Dedifferentiated amniotic fluid mesenchymal stem cell (primary cell): ENCODE measurements around the gene USP22.
A peak's percentile ranks its signal among the peaks of the same experiment; 100 is the strongest.

Experiments
- DNase-seq: peaks from one replicate; pipeline ENCODE4 v3.0.0-alpha.2; 2016; ENCODE audit errors: extremely low spot score

USP22 gene

GRCh38 chr17:21046216-21046615 is 3.4 kb upstream of the USP22 start:
- DNase-seq: no peak

GRCh38 chr17:21044971-21045370 is 2.2 kb upstream of the USP22 start:
- DNase-seq: no peak

GRCh38 chr17:21043296-21044232 is 753 bp upstream of the USP22 start:
- DNase-seq: peak; percentile 99

GRCh38 chr17:21041741-21042457 is 912 bp downstream of the USP22 start:
- DNase-seq: peak; percentile 31

GRCh38 chr17:21039839-21040575 is 2.8 kb downstream of the USP22 start:
- no peak for DNase-seq

GRCh38 chr17:21037117-21037803 is 5.6 kb downstream of the USP22 start:
- DNase-seq: no peak

- DNase-seq: no peak
Measured at GRCh38 chr17:21036361-21036881, 6.4 kb downstream of the USP22 start.

GRCh38 chr17:21035406-21035805 is 7.4 kb downstream of the USP22 start:
- DNase-seq: no peak

- no peak for DNase-seq
Measured at GRCh38 chr17:21034340-21035235, 8.2 kb downstream of the USP22 start.

GRCh38 chr17:21033350-21033749 is 9.5 kb downstream of the USP22 start:
- DNase-seq: no peak

- DNase-seq: no peak
Measured at GRCh38 chr17:21031756-21032396, 10.9 kb downstream of the USP22 start.

- no peak for DNase-seq
Measured at GRCh38 chr17:21030375-21030774, 12.4 kb downstream of the USP22 start.

- DNase-seq: no peak
Measured at GRCh38 chr17:21029515-21029914, 13.3 kb downstream of the USP22 start.

- DNase-seq: no peak
Measured at GRCh38 chr17:21029036-21029435, 13.8 kb downstream of the USP22 start.

GRCh38 chr17:21028192-21028591 is 14.6 kb downstream of the USP22 start:
- DNase-seq: no peak

- DNase-seq: no peak
Measured at GRCh38 chr17:21027031-21027430, 15.8 kb downstream of the USP22 start.

- no peak for DNase-seq
Measured at GRCh38 chr17:21025451-21025850, 17.4 kb downstream of the USP22 start.

- no peak for DNase-seq
Measured at GRCh38 chr17:21024024-21024423, 18.8 kb downstream of the USP22 start.

GRCh38 chr17:21021208-21021803 is 21.5 kb downstream of the USP22 start:
- DNase-seq: no peak
